Measurements from ENCODE around the gene HNRNPUL1. TPM values are rescaled to one million over a fixed set of nuclear protein-coding genes. Genes with fewer than 3 reads are reported as not detected.

The HNRNPUL1 gene
- total and polyA plus RNA-seq, 3 donors from 2014 or later, result 192 to 230 (median 197) TPM

DNA sequence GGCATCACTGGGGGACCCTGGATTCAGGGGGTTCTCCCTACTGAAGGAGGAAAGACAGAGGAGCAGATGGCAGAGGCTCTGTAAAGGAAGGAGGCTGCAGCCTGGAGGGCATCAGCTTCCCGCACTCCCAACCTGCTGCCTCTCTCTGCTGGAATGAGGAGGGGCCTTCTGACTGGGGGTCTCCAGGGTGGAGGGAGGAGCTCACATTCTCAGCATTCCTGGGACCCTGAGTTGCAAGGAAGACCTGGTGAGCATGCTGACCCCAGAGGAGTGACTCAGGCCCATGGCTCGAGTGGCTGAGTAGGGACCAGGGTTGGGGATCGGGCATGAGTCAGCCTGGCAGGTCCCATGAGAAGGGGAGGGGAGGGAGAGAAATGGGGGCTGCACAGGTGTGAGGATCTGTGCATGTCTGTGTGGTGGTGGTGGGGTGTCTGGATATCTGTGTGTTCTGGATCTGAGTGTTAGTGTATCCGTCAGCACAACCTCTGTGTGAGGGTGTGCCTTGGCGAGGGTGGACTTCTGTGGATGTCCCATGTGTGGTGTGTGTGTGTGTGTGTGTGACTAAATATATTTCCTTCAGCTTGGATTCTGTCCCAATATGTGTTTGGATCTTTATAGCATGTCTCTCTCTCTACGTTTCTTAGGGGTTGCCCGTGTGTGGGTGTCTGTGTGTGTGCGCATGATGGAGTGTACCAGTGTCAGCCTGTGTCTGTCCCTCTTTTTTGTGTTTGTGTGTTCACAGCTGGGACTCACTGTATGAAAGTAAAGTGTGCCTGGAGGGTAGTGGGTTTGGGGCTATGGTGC, 40.5 kb upstream of the HNRNPUL1 start:
- WGBS, 2 donors, result 39 to 70% methylated on average over 7 to 8 of the region's 8 CpGs

DNA sequence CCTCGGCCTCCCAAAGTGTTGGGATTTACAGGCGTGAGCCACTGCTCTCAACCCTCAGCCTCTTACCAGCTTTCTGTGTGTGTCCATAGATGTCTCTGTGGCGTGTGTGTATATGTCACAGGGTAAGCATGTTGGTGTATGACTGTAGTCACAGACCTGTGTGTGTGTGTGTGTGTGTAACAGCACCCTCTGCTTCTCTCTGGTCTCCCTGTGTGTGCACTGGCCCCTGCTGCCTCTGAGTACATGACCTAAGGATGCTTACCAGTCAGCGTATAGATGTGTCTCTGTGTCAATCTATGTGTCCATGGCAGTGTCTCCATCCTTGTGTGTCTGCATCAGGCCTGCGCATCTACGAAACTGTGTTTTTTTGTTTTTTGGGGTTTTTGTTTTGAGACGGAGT, 39.5 kb upstream of the HNRNPUL1 start:
- no peak overlapping the region for H3K4me3 ChIP-seq
- H3K4me1 ChIP-seq, result peaks cover 33% of the 10 kb centered on the region
- WGBS, 2 donors, result 89 to 91% methylated on average over 7 of the region's 7 CpGs
- no peaks in the 10 kb centered on the region for H3K27me3 ChIP-seq
- DNase-seq, result no peak
- H3K9me3 ChIP-seq, result no peaks in the 10 kb centered on the region
- peak overlapping the region in 1 of 2 donors; percentile 84 for H3K27ac ChIP-seq
- no peaks in the 10 kb centered on the region for H3K36me3 ChIP-seq (ENCODE audit: low read depth, missing control alignments)
- intact Hi-C loops (cut with DNase I; ENCODE audit: low total_unique reads), result no loop called here
- no peak for TF ChIP-seq POLR2A (IDR thresholded peaks at IDR 0.05)
- TF ChIP-seq, protein P1, sequence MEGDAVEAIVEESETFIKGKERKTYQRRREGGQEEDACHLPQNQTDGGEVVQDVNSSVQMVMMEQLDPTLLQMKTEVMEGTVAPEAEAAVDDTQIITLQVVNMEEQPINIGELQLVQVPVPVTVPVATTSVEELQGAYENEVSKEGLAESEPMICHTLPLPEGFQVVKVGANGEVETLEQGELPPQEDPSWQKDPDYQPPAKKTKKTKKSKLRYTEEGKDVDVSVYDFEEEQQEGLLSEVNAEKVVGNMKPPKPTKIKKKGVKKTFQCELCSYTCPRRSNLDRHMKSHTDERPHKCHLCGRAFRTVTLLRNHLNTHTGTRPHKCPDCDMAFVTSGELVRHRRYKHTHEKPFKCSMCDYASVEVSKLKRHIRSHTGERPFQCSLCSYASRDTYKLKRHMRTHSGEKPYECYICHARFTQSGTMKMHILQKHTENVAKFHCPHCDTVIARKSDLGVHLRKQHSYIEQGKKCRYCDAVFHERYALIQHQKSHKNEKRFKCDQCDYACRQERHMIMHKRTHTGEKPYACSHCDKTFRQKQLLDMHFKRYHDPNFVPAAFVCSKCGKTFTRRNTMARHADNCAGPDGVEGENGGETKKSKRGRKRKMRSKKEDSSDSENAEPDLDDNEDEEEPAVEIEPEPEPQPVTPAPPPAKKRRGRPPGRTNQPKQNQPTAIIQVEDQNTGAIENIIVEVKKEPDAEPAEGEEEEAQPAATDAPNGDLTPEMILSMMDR (IDR thresholded peaks at IDR 0.05), result no peak

More for the DNA sequence above, 40.5 kb upstream of the HNRNPUL1 start:
- no peak for DNase-seq
- no peaks in the 10 kb centered on the region for H3K36me3 ChIP-seq (ENCODE audit: low read depth, missing control alignments)
- no peak overlapping the region for H3K27ac ChIP-seq
- H3K4me3 ChIP-seq, result no peak overlapping the region
- H3K27me3 ChIP-seq, result no peaks in the 10 kb centered on the region
- no peaks in the 10 kb centered on the region for H3K9me3 ChIP-seq
- intact Hi-C loops (cut with DNase I; ENCODE audit: low total_unique reads), result no loop called here
- TF ChIP-seq POLR2A (IDR thresholded peaks at IDR 0.05), result no peak
- TF ChIP-seq, protein P1 (IDR thresholded peaks at IDR 0.05), result no peak
- H3K4me1 ChIP-seq, result peaks cover 33% of the 10 kb centered on the region

DNA sequence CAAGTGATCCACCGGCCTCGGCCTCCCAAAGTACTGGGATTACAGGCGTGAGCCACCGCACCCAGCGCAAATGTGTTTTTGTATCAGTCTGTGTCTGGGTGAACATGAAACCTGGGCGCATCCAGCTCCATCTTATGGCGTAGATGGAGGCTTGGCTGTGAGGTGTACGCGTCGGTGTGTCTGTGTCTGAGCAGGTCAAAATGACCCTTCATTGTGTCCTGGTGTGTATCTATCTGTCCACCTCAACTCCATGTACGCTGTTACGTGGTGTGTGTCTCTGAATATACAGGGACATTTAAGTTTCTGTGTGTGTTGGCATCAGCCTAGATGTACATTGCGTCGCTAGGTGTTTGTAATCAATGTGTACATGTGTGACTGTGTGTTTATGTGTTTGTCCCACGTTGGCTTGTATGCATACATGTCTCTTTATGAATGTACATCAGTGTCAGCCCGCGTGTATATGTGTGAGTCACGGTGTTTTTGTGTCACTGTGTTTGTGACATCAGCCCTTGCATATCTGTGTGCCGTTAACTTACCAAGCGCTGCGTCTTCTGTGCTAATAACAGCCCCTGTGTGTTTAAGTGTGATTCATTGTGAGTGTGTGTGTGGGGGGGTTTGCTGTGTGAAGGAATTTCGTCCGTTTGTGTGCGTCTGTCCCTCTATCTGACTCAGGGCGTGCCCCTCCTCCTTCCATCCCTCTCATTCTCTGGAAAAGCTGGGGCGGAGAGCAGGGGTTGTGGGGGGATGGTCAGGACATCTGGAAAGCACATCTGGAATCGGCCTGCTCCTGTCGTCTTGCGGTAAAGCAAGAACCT, 38.7 kb upstream of the HNRNPUL1 start:
- DNase-seq, result peak; percentile 72
- WGBS, 2 donors, result 43 to 53% methylated on average over 26 to 29 of the region's 29 CpGs
- TF ChIP-seq, protein P1 (IDR thresholded peaks at IDR 0.05), result no peak
- TF ChIP-seq POLR2A (IDR thresholded peaks at IDR 0.05), result no peak

DNA sequence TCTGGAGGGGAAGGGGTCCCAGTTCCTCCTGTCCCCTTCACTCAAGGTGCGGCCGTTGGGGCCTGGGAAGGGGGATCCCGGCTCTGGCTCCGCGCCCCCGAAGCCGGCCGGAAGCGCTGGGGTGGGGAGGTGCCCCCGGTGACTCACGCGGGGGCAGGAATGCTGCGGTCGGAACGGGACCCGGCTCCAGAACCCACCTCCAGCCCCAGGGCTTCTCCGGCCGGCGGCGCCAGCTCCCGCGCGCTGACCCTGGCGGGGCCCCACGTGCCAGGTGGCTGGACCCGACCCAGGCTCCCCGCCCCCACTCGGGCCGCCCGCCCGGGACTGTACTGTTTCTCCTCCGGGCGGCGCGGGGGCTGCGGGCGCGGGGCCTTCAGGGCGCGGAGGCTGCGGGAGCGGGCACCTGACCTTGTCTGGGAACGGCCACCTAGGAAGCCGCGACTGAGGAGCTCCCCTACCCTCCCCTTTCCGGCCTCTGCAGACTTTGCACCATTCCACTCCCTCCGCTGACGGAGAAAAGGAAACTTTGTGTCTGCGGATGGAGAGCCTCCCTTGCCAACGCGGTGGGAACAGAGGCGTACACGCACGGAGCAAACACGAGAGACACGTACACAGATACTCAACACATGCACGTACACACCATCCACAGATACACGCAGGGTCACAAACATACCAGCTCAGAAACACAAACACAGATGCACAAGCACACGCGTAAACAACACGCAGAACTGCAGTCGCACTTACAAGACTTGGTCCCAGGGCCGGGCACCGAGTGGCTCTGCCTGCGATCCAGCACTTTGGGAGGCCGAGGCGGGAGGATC, 37.9 kb upstream of the HNRNPUL1 start:
- H3K27me3 ChIP-seq, result no peaks in the 10 kb centered on the region
- WGBS, 2 donors, result 3 to 9% methylated on average over 20 to 64 of the region's 67 CpGs
- H3K4me1 ChIP-seq, result peaks cover 33% of the 10 kb centered on the region
- H3K27ac ChIP-seq, result peak overlapping the region; percentile 82 to 84
- no peaks in the 10 kb centered on the region for H3K36me3 ChIP-seq (ENCODE audit: low read depth, missing control alignments)
- intact Hi-C loops (cut with DNase I; ENCODE audit: low total_unique reads), result no loop called here
- no peak for TF ChIP-seq POLR2A (IDR thresholded peaks at IDR 0.05)
- TF ChIP-seq, protein P1 (IDR thresholded peaks at IDR 0.05), result peak in 1 of 3 experiments; percentile 22
- no peaks in the 10 kb centered on the region for H3K9me3 ChIP-seq
- peak; percentile 95 for DNase-seq
- peak overlapping the region; percentile 38 to 41 for H3K4me3 ChIP-seq

More for the DNA sequence above, 38.7 kb upstream of the HNRNPUL1 start:
- Histone ChIP-seq H3K27me3 (no peaks in the 10 kb centered on the region), H3K36me3 (ENCODE audit: low read depth, missing control alignments) (no peaks in the 10 kb centered on the region), H3K27ac (peak overlapping the region; percentile 82 to 84), H3K4me1 (peaks cover 33% of the 10 kb centered on the region), H3K9me3 (no peaks in the 10 kb centered on the region), H3K4me3 (peak overlapping the region; percentile 38 to 41)
- intact Hi-C loops (cut with DNase I; ENCODE audit: low total_unique reads), result no loop called here
